ENCODE results near the gene NR4A1.

DNA sequence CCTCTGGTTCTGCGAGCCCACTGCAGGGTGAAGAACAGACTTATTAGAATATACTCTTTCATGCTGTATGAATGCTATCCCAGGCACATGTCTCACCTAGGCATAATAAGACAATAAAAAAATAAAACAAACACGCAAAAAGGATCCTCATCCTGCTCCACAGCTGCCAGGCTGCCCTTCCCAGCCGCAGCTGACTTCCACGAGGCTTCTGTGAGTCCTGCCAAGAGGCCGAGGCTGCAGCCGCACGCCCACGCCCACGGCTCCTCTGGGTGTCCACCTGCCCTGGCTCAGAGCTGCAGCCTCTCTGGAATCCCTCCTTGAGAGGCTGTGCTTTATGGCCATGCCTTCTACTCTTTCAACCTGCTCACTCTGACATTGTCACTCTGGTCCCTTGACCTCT lies 35.1 kb downstream of the NR4A1 start:
- TF ChIP-seq EZH2 (IDR thresholded peaks at IDR 0.05; ENCODE audit: low read length), result no peak
- TF ChIP-seq, protein P1, sequence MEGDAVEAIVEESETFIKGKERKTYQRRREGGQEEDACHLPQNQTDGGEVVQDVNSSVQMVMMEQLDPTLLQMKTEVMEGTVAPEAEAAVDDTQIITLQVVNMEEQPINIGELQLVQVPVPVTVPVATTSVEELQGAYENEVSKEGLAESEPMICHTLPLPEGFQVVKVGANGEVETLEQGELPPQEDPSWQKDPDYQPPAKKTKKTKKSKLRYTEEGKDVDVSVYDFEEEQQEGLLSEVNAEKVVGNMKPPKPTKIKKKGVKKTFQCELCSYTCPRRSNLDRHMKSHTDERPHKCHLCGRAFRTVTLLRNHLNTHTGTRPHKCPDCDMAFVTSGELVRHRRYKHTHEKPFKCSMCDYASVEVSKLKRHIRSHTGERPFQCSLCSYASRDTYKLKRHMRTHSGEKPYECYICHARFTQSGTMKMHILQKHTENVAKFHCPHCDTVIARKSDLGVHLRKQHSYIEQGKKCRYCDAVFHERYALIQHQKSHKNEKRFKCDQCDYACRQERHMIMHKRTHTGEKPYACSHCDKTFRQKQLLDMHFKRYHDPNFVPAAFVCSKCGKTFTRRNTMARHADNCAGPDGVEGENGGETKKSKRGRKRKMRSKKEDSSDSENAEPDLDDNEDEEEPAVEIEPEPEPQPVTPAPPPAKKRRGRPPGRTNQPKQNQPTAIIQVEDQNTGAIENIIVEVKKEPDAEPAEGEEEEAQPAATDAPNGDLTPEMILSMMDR (optimal IDR thresholded peaks at IDR 0.05 in 1 of 3, IDR thresholded peaks at IDR 0.05 in 1 of 3, conservative IDR thresholded peaks at IDR 0.05 in 1 of 3; ENCODE audit: extremely low read depth in 1 of 3, insufficient read depth in 2 of 3, low read length in 3 of 3), result no peak

Data from keratinocyte (primary cell).